ENCODE results near the gene CEP135. TPM values are rescaled to one million over a fixed set of nuclear protein-coding genes. Genes with fewer than 3 reads are reported as not detected.

The CEP135 gene
- total RNA-seq, 2 donors from 2014 or later = 2.8 to 3.2 TPM

GRCh38 chr4:55996646-55997045 is 47.9 kb downstream of the CEP135 start:
- DNase-seq (no peak), ATAC-seq (no peak)
- intact Hi-C loops (cut with DNase I) = no loop called here

- intact Hi-C loops (cut with DNase I) = no loop called here
- ATAC-seq = no peak
- no peak for DNase-seq
Measured at GRCh38 chr4:56003606-56004005, 54.9 kb downstream of the CEP135 start.

GRCh38 chr4:56004235-56004634 is 55.5 kb downstream of the CEP135 start:
- DNase-seq = no peak
- intact Hi-C loops (cut with DNase I) = no loop called here
- no peak for ATAC-seq

- DNase-seq (no peak), ATAC-seq (no peak)
- intact Hi-C loops (cut with DNase I) = no loop called here
Measured at GRCh38 chr4:56007154-56007553, 58.4 kb downstream of the CEP135 start.

GRCh38 chr4:56008206-56008605 is 59.5 kb downstream of the CEP135 start:
- no peak for ATAC-seq
- DNase-seq = no peak
- intact Hi-C loops (cut with DNase I) = no loop called here

- ATAC-seq = no peak
- intact Hi-C loops (cut with DNase I) = no loop called here
- no peak for DNase-seq
Measured at GRCh38 chr4:56026596-56026995, 77.9 kb downstream of the CEP135 start.

GRCh38 chr4:56028165-56028564 is 79.4 kb downstream of the CEP135 start:
- intact Hi-C loops (cut with DNase I) = no loop called here
- ATAC-seq (no peak), DNase-seq (no peak)

- DNase-seq (no peak), ATAC-seq (no peak)
- intact Hi-C loops (cut with DNase I) = no loop called here
Measured at GRCh38 chr4:56038487-56039162, 89.9 kb downstream of the CEP135 start.

GRCh38 chr4:56040842-56041241 is 92.1 kb downstream of the CEP135 start:
- ATAC-seq (no peak), DNase-seq (no peak)
- intact Hi-C loops (cut with DNase I) = no loop called here

GRCh38 chr4:56042225-56042624 is 93.5 kb downstream of the CEP135 start:
- intact Hi-C loops (cut with DNase I) = no loop called here
- ATAC-seq = no peak
- no peak for DNase-seq

GRCh38 chr4:56048383-56048701 is 99.6 kb downstream of the CEP135 start:
- intact Hi-C loops (cut with DNase I) = no loop called here
- ATAC-seq (no peak), DNase-seq (no peak)

GRCh38 chr4:56048702-56049431 is 100.1 kb downstream of the CEP135 start:
- peak; percentile 94 to 96 for ATAC-seq
- DNase-seq = peak; percentile 53
- intact Hi-C loops (cut with DNase I) = no loop called here

- DNase-seq = no peak
- intact Hi-C loops (cut with DNase I) = no loop called here
- no peak for ATAC-seq
Measured at GRCh38 chr4:56050625-56051024, 101.9 kb downstream of the CEP135 start.

GRCh38 chr4:56051029-56051709 is 102.4 kb downstream of the CEP135 start:
- intact Hi-C loops (cut with DNase I) = no loop called here
- no peak for ATAC-seq
- DNase-seq = no peak

- no peak for DNase-seq
- ATAC-seq = no peak
- intact Hi-C loops (cut with DNase I) = no loop called here
Measured at GRCh38 chr4:56051710-56052075, 102.9 kb downstream of the CEP135 start.

- ATAC-seq (no peak), DNase-seq (no peak)
- intact Hi-C loops (cut with DNase I) = no loop called here
Measured at GRCh38 chr4:56052481-56052880, 103.7 kb downstream of the CEP135 start.

- intact Hi-C loops (cut with DNase I) = no loop called here
- ATAC-seq (no peak), DNase-seq (no peak)
Measured at GRCh38 chr4:56052966-56053365, 104.2 kb downstream of the CEP135 start.

GRCh38 chr4:56055027-56055977 is 106.6 kb downstream of the CEP135 start:
- intact Hi-C loops (cut with DNase I) = no loop called here
- DNase-seq (no peak), ATAC-seq (no peak)

GRCh38 chr4:56055991-56056390 is 107.2 kb downstream of the CEP135 start:
- DNase-seq (no peak), ATAC-seq (no peak)
- intact Hi-C loops (cut with DNase I) = no loop called here

- ATAC-seq (no peak), DNase-seq (no peak)
- intact Hi-C loops (cut with DNase I) = no loop called here
Measured at GRCh38 chr4:56058555-56058954, 109.8 kb downstream of the CEP135 start.
